ENCODE measurements around the gene PLA2G3.

- no peak for TF ChIP-seq CTCF (IDR thresholded peaks at IDR 0.05; ENCODE audit: insufficient read depth, low read length, poor library complexity, severe bottlenecking)
- no peak for TF ChIP-seq EZH2phosphoT487 (conservative IDR thresholded peaks at IDR 0.05; ENCODE audit: low read length)
Measured at GRCh38 chr22:31143537-31143936, 3.2 kb upstream of the PLA2G3 start.
